ENCODE results near the gene INCA1.

DNA sequence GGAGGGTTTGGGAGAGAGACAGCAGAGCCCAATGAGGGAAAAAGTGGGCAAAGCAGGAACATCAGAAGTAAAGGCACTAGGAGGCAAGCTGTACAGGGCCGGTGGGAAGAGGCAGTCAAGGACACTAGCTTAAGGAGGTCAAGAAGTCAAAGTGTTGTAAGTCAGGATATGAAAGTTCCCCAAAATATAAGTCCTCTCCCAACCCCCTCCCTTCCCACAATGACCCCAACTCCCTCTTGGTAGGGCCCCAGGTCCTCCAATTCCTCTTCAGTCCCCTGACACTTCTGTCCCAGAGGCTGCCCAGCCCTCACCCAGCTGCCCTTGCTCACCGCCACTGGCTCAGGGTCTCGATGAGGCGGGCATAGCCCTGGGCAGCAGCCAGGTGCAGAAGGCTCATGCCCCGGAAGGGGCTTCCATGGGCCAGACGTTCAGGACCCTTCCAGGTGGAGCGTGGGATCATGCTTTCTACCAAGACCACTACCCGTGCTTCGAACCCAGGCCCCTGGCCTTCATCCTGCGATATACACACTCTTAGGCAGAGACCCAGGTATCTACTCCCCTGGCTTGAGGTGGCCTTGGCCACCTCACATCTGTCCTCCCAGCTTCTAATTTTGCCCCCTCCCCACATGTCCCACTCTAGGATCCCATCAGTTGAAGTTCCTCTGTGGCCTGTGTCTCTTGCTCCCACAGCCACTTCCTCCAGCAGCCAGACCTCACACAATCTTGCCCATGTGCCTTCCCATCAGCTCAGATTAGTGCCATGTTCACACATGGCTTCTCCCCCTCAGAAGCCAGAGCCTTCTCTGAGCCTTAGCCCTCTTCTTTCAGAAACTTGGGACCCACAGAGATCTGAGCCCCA lies 23.8 kb downstream of the INCA1 start:
- TF ChIP-seq, protein P1, sequence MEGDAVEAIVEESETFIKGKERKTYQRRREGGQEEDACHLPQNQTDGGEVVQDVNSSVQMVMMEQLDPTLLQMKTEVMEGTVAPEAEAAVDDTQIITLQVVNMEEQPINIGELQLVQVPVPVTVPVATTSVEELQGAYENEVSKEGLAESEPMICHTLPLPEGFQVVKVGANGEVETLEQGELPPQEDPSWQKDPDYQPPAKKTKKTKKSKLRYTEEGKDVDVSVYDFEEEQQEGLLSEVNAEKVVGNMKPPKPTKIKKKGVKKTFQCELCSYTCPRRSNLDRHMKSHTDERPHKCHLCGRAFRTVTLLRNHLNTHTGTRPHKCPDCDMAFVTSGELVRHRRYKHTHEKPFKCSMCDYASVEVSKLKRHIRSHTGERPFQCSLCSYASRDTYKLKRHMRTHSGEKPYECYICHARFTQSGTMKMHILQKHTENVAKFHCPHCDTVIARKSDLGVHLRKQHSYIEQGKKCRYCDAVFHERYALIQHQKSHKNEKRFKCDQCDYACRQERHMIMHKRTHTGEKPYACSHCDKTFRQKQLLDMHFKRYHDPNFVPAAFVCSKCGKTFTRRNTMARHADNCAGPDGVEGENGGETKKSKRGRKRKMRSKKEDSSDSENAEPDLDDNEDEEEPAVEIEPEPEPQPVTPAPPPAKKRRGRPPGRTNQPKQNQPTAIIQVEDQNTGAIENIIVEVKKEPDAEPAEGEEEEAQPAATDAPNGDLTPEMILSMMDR (IDR thresholded peaks at IDR 0.05; ENCODE audit: poor library complexity): no peak
- no peak for TF ChIP-seq EZH2 (IDR thresholded peaks at IDR 0.05; ENCODE audit: borderline replicate concordance)

All from hepatocyte (in vitro differentiated cells).